HG02852 (cell line): ENCODE measurements around the gene ATP4A.

Experiments used
- ATAC-seq: cut with Tn5 transposase; IDR thresholded peaks from one replicate; pipeline ENCODE4 v1.9.1; 2021; ENCODE audit warnings: mild to moderate bottlenecking, moderate library complexity; ENCODE audit not compliant: unreplicated experiment

Gene ATP4A

GRCh38 chr19:35528218-35529038, 35.0 kb downstream of the ATP4A start, which contains the start of gene SBSN:
Gene SBSN, minus strand, starts transcription at chr19:35528311. Its CDS starts 30 bp downstream, at chr19:35528281.
- ATAC-seq, result no peak

GRCh38 chr19:35525873-35526272, 37.6 kb downstream of the ATP4A start:
- no peak for ATAC-seq

- ATAC-seq, result no peak
Observed at GRCh38 chr19:35524181-35524837, 39.1 kb downstream of the ATP4A start.

- no peak for ATAC-seq
Observed at GRCh38 chr19:35522745-35523327, 40.6 kb downstream of the ATP4A start.

GRCh38 chr19:35521124-35521743, 42.2 kb downstream of the ATP4A start:
- ATAC-seq, result no peak

- ATAC-seq, result no peak
Observed at GRCh38 chr19:35519291-35519690, 44.2 kb downstream of the ATP4A start.

- ATAC-seq, result no peak
Observed at GRCh38 chr19:35518313-35518712, 45.1 kb downstream of the ATP4A start.

- no peak for ATAC-seq
Observed at GRCh38 chr19:35517342-35517741, 46.1 kb downstream of the ATP4A start.

- no peak for ATAC-seq
Observed at GRCh38 chr19:35516310-35516709, 47.1 kb downstream of the ATP4A start.

- ATAC-seq, result no peak
Observed at GRCh38 chr19:35514282-35514809, 49.1 kb downstream of the ATP4A start.

GRCh38 chr19:35513628-35514281, 49.7 kb downstream of the ATP4A start, which contains the start of gene DMKN:
Gene DMKN, minus strand, starts transcription at chr19:35513649. Its CDS starts 174 bp downstream, at chr19:35513475.
- ATAC-seq, result no peak

GRCh38 chr19:35512831-35513627, 50.4 kb downstream of the ATP4A start:
- ATAC-seq, result no peak

- ATAC-seq, result no peak
Observed at GRCh38 chr19:35511337-35511736, 52.1 kb downstream of the ATP4A start.

- no peak for ATAC-seq
Observed at GRCh38 chr19:35510626-35510964, 52.9 kb downstream of the ATP4A start.

GRCh38 chr19:35509861-35510625, 53.4 kb downstream of the ATP4A start:
- ATAC-seq, result peak; percentile 64

GRCh38 chr19:35509018-35509652, 54.3 kb downstream of the ATP4A start:
- ATAC-seq, result no peak

GRCh38 chr19:35508129-35508528, 55.3 kb downstream of the ATP4A start:
- ATAC-seq, result no peak

- ATAC-seq, result no peak
Observed at GRCh38 chr19:35507561-35507960, 55.9 kb downstream of the ATP4A start.

- ATAC-seq, result no peak
Observed at GRCh38 chr19:35506011-35506410, 57.4 kb downstream of the ATP4A start.
